ENCODE results near the gene PPP4R1. TPM values are rescaled to one million over a fixed set of nuclear protein-coding genes. Genes with fewer than 3 reads are reported as not detected.

PPP4R1 gene
- total RNA-seq, 1 experiment from 2014 or later = 106 TPM

GRCh38 chr18:9520666-9521065, 93.7 kb downstream of the PPP4R1 start:
- no CpG with 5 or more reads among the region's 3 CpGs for WGBS (ENCODE audit: extremely low coverage, insufficient read length, low lambda C conversion rate)
- Mint-ChIP-seq H3K4me1 (no peaks in the 10 kb centered on the region), H3K4me3 (no peak overlapping the region), H3K27ac (no peak overlapping the region), H3K27me3 (ENCODE audit: low read depth) (no peaks in the 10 kb centered on the region), H3K36me3 (ENCODE audit: insufficient read depth in 1 of 3, low read depth in 3 of 3) (peaks cover 4 to 27% (median 10%) of the 10 kb centered on the region in 3 experiments), H3K9me3 (no peaks in the 10 kb centered on the region; a peak in 1 of 5 replicates)
- H3K23ac ChIP-seq (ENCODE audit: insufficient read length, low read depth, low read length) = no peak overlapping the region
- no peak overlapping the region for H3K4me2 ChIP-seq (ENCODE audit: insufficient read depth, insufficient read length, low read length)
- H3K4ac ChIP-seq (ENCODE audit: low read depth, low read length) = no peak overlapping the region
- H3K14ac ChIP-seq (ENCODE audit: insufficient read depth, low read length) = no peak overlapping the region
- H3K27me3 ChIP-seq (ENCODE audit: insufficient read depth, low read length) = no peaks in the 10 kb centered on the region
- H3K4me1 ChIP-seq (ENCODE audit: insufficient read depth, low read length) = no peaks in the 10 kb centered on the region
- H3K27ac ChIP-seq (ENCODE audit: insufficient read length, low read depth, low read length) = no peak overlapping the region
- no peaks in the 10 kb centered on the region for H4K20me1 ChIP-seq (ENCODE audit: control insufficient read depth, insufficient read depth, insufficient read length)
- H3K23me2 ChIP-seq (ENCODE audit: insufficient read length, low read depth, low read length, poor library complexity, severe bottlenecking) = no peaks in the 10 kb centered on the region
- H3K18ac ChIP-seq (ENCODE audit: insufficient read length, low read depth, low read length) = no peak overlapping the region
- no peak overlapping the region for H3T11ph ChIP-seq (ENCODE audit: low read length)
- H4K5ac ChIP-seq (ENCODE audit: insufficient read length, low read depth, low read length) = no peak overlapping the region
- H3K9ac ChIP-seq (ENCODE audit: extremely low read depth, insufficient read length, low read length) = no peak overlapping the region
- H3K56ac ChIP-seq (ENCODE audit: insufficient read length, low read depth, low read length) = no peak overlapping the region
- no peak overlapping the region for H2AFZ ChIP-seq (ENCODE audit: low read length)
- H3K9me3 ChIP-seq (ENCODE audit: control insufficient read depth, low read depth, low read length) = no peaks in the 10 kb centered on the region
- H2BK12ac ChIP-seq (ENCODE audit: insufficient read length, low read depth, low read length) = no peak overlapping the region
- DNase-seq = no peak
- no peak overlapping the region for H4K91ac ChIP-seq (ENCODE audit: insufficient read length, low read depth, low read length)
- H2BK15ac ChIP-seq (ENCODE audit: low read depth, low read length) = no peak overlapping the region
- no peak for TF ChIP-seq CTCF (conservative IDR thresholded peaks at IDR 0.05)
- no peaks in the 10 kb centered on the region for H3K79me1 ChIP-seq (ENCODE audit: insufficient read depth, low read depth, low read length, poor library complexity, severe bottlenecking)
- H4K8ac ChIP-seq (replicated peaks; ENCODE audit: insufficient read length, low read depth, low read length) = no peak overlapping the region
- H2BK20ac ChIP-seq (ENCODE audit: low read depth, low read length, poor library complexity, severe bottlenecking) = no peak overlapping the region
- no peak overlapping the region for H2BK120ac ChIP-seq (ENCODE audit: low read depth, low read length, poor library complexity, severe bottlenecking)
- H2BK5ac ChIP-seq (ENCODE audit: insufficient read length, low read length) = no peak overlapping the region
- no peaks in the 10 kb centered on the region for H3K79me2 ChIP-seq (ENCODE audit: insufficient read depth, low read length)
- H2AK5ac ChIP-seq (ENCODE audit: insufficient read length, low read length) = no peak overlapping the region

Measured in H9 (cell line).